HG02938 (cell line): ENCODE data around the gene MINDY4.

ENCODE experiments used
- ATAC-seq: cut with Tn5 transposase; IDR thresholded peaks from one replicate; pipeline ENCODE4 v1.9.1; 2021; ENCODE audit warnings: mild to moderate bottlenecking, moderate library complexity; ENCODE audit not compliant: unreplicated experiment

The MINDY4 gene

GRCh38 chr7:30850426-30850825 is 79.2 kb downstream of the MINDY4 start:
- no peak for ATAC-seq

GRCh38 chr7:30851651-30852307 is 80.6 kb downstream of the MINDY4 start:
- no peak for ATAC-seq

GRCh38 chr7:30852308-30852684 is 81.1 kb downstream of the MINDY4 start:
- ATAC-seq, result no peak

- no peak for ATAC-seq
These were observed 81.6 kb downstream of the MINDY4 start for GRCh38 chr7:30852744-30853288.

GRCh38 chr7:30853576-30853975 is 82.4 kb downstream of the MINDY4 start:
- no peak for ATAC-seq

GRCh38 chr7:30855936-30856335 is 84.7 kb downstream of the MINDY4 start:
- no peak for ATAC-seq

- no peak for ATAC-seq
These were observed 87.4 kb downstream of the MINDY4 start for GRCh38 chr7:30858576-30858975.

GRCh38 chr7:30859202-30859939 is 88.2 kb downstream of the MINDY4 start:
- no peak for ATAC-seq

GRCh38 chr7:30859940-30860496 is 88.8 kb downstream of the MINDY4 start:
- ATAC-seq, result no peak

GRCh38 chr7:30861612-30862011 is 90.4 kb downstream of the MINDY4 start:
- no peak for ATAC-seq

GRCh38 chr7:30862995-30863705 is 91.9 kb downstream of the MINDY4 start:
- no peak for ATAC-seq

- ATAC-seq, result no peak
These were observed 92.5 kb downstream of the MINDY4 start for GRCh38 chr7:30863706-30864035.

- ATAC-seq, result no peak
These were observed 92.9 kb downstream of the MINDY4 start for GRCh38 chr7:30864101-30864500.

- ATAC-seq, result no peak
These were observed 93.9 kb downstream of the MINDY4 start for GRCh38 chr7:30865076-30865475.

- no peak for ATAC-seq
These were observed 94.6 kb downstream of the MINDY4 start for GRCh38 chr7:30865821-30866220.

- ATAC-seq, result no peak
These were observed 95.7 kb downstream of the MINDY4 start for GRCh38 chr7:30866939-30867338.

GRCh38 chr7:30867483-30867882 is 96.3 kb downstream of the MINDY4 start:
- no peak for ATAC-seq

- ATAC-seq, result no peak
These were observed 98.8 kb downstream of the MINDY4 start for GRCh38 chr7:30869794-30870611.

- ATAC-seq, result no peak
These were observed 99.8 kb downstream of the MINDY4 start for GRCh38 chr7:30870821-30871518.

GRCh38 chr7:30871655-30872054 is 100.4 kb downstream of the MINDY4 start:
- ATAC-seq, result no peak
